Stimulated activated CD4-positive, alpha-beta T cell treated with anti-CD3 and anti-CD28 coated beads, Interleukin-2, amount 100 ng/mL, for 48 hours (primary cell): Measurements from ENCODE around the gene DBNDD1.

Source experiments
- DNase-seq, 2 donors: peaks; one replicate each; pipeline ENCODE4 v3.0.0-alpha.2; 2020

The DBNDD1 gene

GRCh38 chr16:89958068-89958467, 61.2 kb downstream of the DBNDD1 start:
- DNase-seq = no peak

- DNase-seq = no peak
These were observed 62.0 kb downstream of the DBNDD1 start for GRCh38 chr16:89957216-89957785.

GRCh38 chr16:89956505-89957215, 62.6 kb downstream of the DBNDD1 start:
- DNase-seq = no peak

- no peak for DNase-seq
These were observed 64.1 kb downstream of the DBNDD1 start for GRCh38 chr16:89955001-89955685.
